Muscle layer of duodenum (tissue), 2 donors: ENCODE results near the gene MYL10.

Source experiments
- H3K27ac ChIP-seq: one replicate; pipeline ENCODE4 v1.7.0; 2013; ENCODE audit warnings: mild to moderate bottlenecking, low read length
- H3K27me3 ChIP-seq: one replicate; pipeline ENCODE4 v1.7.0; 2013; ENCODE audit warnings: low read depth, mild to moderate bottlenecking, control low read depth, low read length
- H3K36me3 ChIP-seq, 2 donors: one replicate each; pipeline ENCODE4 v1.7.0; 2013; ENCODE audit warnings: low read length in 2 of 2, control low read depth in 1 of 2, mild to moderate bottlenecking in 1 of 2; ENCODE audit not compliant: insufficient read depth in 2 of 2, control insufficient read depth in 1 of 2
- H3K4me1 ChIP-seq, 2 donors: one replicate each; pipeline ENCODE4 v1.7.0; 2013; ENCODE audit warnings: low read length in 2 of 2, mild to moderate bottlenecking in 2 of 2, control low read depth in 1 of 2, moderate library complexity in 1 of 2; ENCODE audit not compliant: insufficient read depth in 2 of 2, control insufficient read depth in 1 of 2
- H3K4me3 ChIP-seq, 2 donors: one replicate each; pipeline ENCODE4 v1.7.0; 2013; ENCODE audit warnings: low read length in 2 of 2, low read depth in 1 of 2, mild to moderate bottlenecking in 1 of 2
- H3K9me3 ChIP-seq, 2 donors: one replicate each; pipeline ENCODE4 v1.7.0; 2013; ENCODE audit warnings: low read length in 2 of 2, control low read depth in 1 of 2, mild to moderate bottlenecking in 1 of 2; ENCODE audit not compliant: control insufficient read depth in 1 of 2
- donor health status: healthy.

Gene MYL10

GRCh38 chr7:101591504-101591903 is 37.6 kb downstream of the MYL10 start:
- no peak overlapping the region for H3K4me3 ChIP-seq

GRCh38 chr7:101590663-101591435 is 38.2 kb downstream of the MYL10 start:
- H3K36me3 ChIP-seq: no peaks in the 10 kb centered on the region
- H3K4me3 ChIP-seq: no peak overlapping the region
- H3K27me3 ChIP-seq: no peaks in the 10 kb centered on the region
- H3K27ac ChIP-seq: no peak overlapping the region
- H3K9me3 ChIP-seq: peaks cover 0 to 1% of the 10 kb centered on the region in 2 donors
- H3K4me1 ChIP-seq: no peaks in the 10 kb centered on the region

More at GRCh38 chr7:101591504-101591903, 37.6 kb downstream of the MYL10 start:
- H3K27me3 ChIP-seq: no peaks in the 10 kb centered on the region
- no peak overlapping the region for H3K27ac ChIP-seq
- peaks cover 0 to 4% of the 10 kb centered on the region in 2 donors for H3K9me3 ChIP-seq
- no peaks in the 10 kb centered on the region for H3K4me1 ChIP-seq
- no peaks in the 10 kb centered on the region for H3K36me3 ChIP-seq

- no peaks in the 10 kb centered on the region for H3K4me1 ChIP-seq
- H3K9me3 ChIP-seq: no peaks in the 10 kb centered on the region
- H3K36me3 ChIP-seq: no peaks in the 10 kb centered on the region
- no peak overlapping the region for H3K27ac ChIP-seq
- no peak overlapping the region for H3K4me3 ChIP-seq
- no peaks in the 10 kb centered on the region for H3K27me3 ChIP-seq
Observed at GRCh38 chr7:101589976-101590662, 39.0 kb downstream of the MYL10 start.

- Histone ChIP-seq H3K27me3 (no peaks in the 10 kb centered on the region), H3K27ac (no peak overlapping the region), H3K9me3 (no peaks in the 10 kb centered on the region), H3K4me3 (no peak overlapping the region), H3K4me1 (no peaks in the 10 kb centered on the region), H3K36me3 (no peaks in the 10 kb centered on the region)
Observed at GRCh38 chr7:101589052-101589451, 40.0 kb downstream of the MYL10 start.

GRCh38 chr7:101588131-101588935 is 40.8 kb downstream of the MYL10 start:
- peaks cover under 1 to 4% of the 10 kb centered on the region in 2 donors for H3K9me3 ChIP-seq
- no peaks in the 10 kb centered on the region for H3K27me3 ChIP-seq
- no peak overlapping the region for H3K27ac ChIP-seq
- no peaks in the 10 kb centered on the region for H3K4me1 ChIP-seq
- H3K4me3 ChIP-seq: no peak overlapping the region
- no peaks in the 10 kb centered on the region for H3K36me3 ChIP-seq

- no peak overlapping the region for H3K4me3 ChIP-seq
- peaks cover 4 to 10% of the 10 kb centered on the region in 2 donors for H3K9me3 ChIP-seq
- H3K4me1 ChIP-seq: no peaks in the 10 kb centered on the region
- H3K36me3 ChIP-seq: no peaks in the 10 kb centered on the region
- no peak overlapping the region for H3K27ac ChIP-seq
- H3K27me3 ChIP-seq: no peaks in the 10 kb centered on the region
Observed at GRCh38 chr7:101586906-101587677, 42.0 kb downstream of the MYL10 start.

- no peaks in the 10 kb centered on the region for H3K27me3 ChIP-seq
- H3K36me3 ChIP-seq: no peaks in the 10 kb centered on the region
- H3K4me1 ChIP-seq: no peaks in the 10 kb centered on the region
- H3K4me3 ChIP-seq: no peak overlapping the region
- H3K9me3 ChIP-seq: peaks cover 4 to 10% of the 10 kb centered on the region in 2 donors
- no peak overlapping the region for H3K27ac ChIP-seq
Observed at GRCh38 chr7:101586078-101586905, 42.8 kb downstream of the MYL10 start.

- Histone ChIP-seq H3K27me3 (no peaks in the 10 kb centered on the region), H3K27ac (no peak overlapping the region), H3K9me3 (peaks cover 4 to 10% of the 10 kb centered on the region in 2 donors), H3K4me1 (no peaks in the 10 kb centered on the region), H3K4me3 (no peak overlapping the region), H3K36me3 (no peaks in the 10 kb centered on the region)
Observed at GRCh38 chr7:101582971-101583370, 46.1 kb downstream of the MYL10 start.

- H3K27me3 ChIP-seq: no peaks in the 10 kb centered on the region
- H3K36me3 ChIP-seq: no peaks in the 10 kb centered on the region
- H3K4me1 ChIP-seq: no peaks in the 10 kb centered on the region
- H3K9me3 ChIP-seq: peaks cover 4 to 13% of the 10 kb centered on the region in 2 donors
- H3K27ac ChIP-seq: no peak overlapping the region
- H3K4me3 ChIP-seq: no peak overlapping the region
Observed at GRCh38 chr7:101581891-101582290, 47.2 kb downstream of the MYL10 start.

- Histone ChIP-seq H3K4me1 (no peaks in the 10 kb centered on the region), H3K4me3 (no peak overlapping the region), H3K9me3 (peaks cover 4 to 15% of the 10 kb centered on the region in 2 donors), H3K27ac (no peak overlapping the region), H3K36me3 (no peaks in the 10 kb centered on the region), H3K27me3 (no peaks in the 10 kb centered on the region)
Observed at GRCh38 chr7:101580596-101580995, 48.5 kb downstream of the MYL10 start.
